ENCODE measurements around the gene DCTN2. TPM values are rescaled to one million over a fixed set of nuclear protein-coding genes. Genes with fewer than 3 reads are reported as not detected.
"Not testable (repeated sequence)": the region's sequence is repeated elsewhere in the genome, so short reads cannot be mapped to it uniquely, and the experiment has no call there.

The DCTN2 gene
- polyA plus RNA-seq, 1 donor (not counting 4 experiments of a cell fraction or from before 2014, with no cell fraction given), result 132 TPM

GRCh38 chr12:57564178-57564740 lies 17.3 kb upstream of the DCTN2 start:
- H3K9me1 ChIP-seq (ENCODE audit: control insufficient read depth, extremely low read depth, insufficient read depth, low read length), result no peaks in the 10 kb centered on the region
- DNase-seq (ENCODE audit: low read depth, low spot score) (no peak), FAIRE-seq (no peak)
- no peaks in the 10 kb centered on the region for H3K9me3 ChIP-seq (ENCODE audit: control insufficient read depth, low read depth, low read length)
- no peaks in the 10 kb centered on the region for H3K27me3 ChIP-seq (ENCODE audit: control insufficient read depth, extremely low read depth, insufficient read depth, low read length)
- no peak overlapping the region for H3K27ac ChIP-seq (ENCODE audit: control insufficient read depth, insufficient read depth, low read length)
- no peaks in the 10 kb centered on the region for H3K36me3 ChIP-seq (ENCODE audit: control insufficient read depth in 2 of 2, extremely low read depth in 1 of 2, insufficient read depth in 2 of 2, low read length in 2 of 2)
- no peaks in the 10 kb centered on the region for H4K20me1 ChIP-seq (ENCODE audit: control insufficient read depth, extremely low read depth, insufficient read depth, low read length)
- H3K79me2 ChIP-seq (ENCODE audit: control insufficient read depth, insufficient read depth, low read length), result no peaks in the 10 kb centered on the region
- H3K9ac ChIP-seq (ENCODE audit: control insufficient read depth, extremely low read depth, insufficient read depth, low read length), result no peak overlapping the region
- dilution Hi-C loops (cut with MboI; ENCODE audit: extremely low pct_ligation_motif_present, low sequenced_read_pairs), result no loop called here
- no peak overlapping the region for H3K4me2 ChIP-seq (ENCODE audit: control insufficient read depth, extremely low read depth, insufficient read depth, low read depth, low read length)
- no peak overlapping the region for H2AFZ ChIP-seq (ENCODE audit: control insufficient read depth, low read length)
- TF ChIP-seq EZH2 (IDR thresholded peaks at IDR 0.05; ENCODE audit: low read length) (no peak), CTCF (optimal IDR thresholded peaks at IDR 0.05 in 1 of 3, IDR thresholded peaks at IDR 0.05 in 1 of 3, conservative IDR thresholded peaks at IDR 0.05 in 1 of 3; ENCODE audit: extremely low read depth in 1 of 3, insufficient read depth in 2 of 3, low read length in 3 of 3) (no peak)
- no peaks in the 10 kb centered on the region for H3K4me1 ChIP-seq (ENCODE audit: control insufficient read depth, extremely low read depth, insufficient read depth, low read length)
- H3K4me3 ChIP-seq (ENCODE audit: control insufficient read depth in 2 of 3, extremely low read depth in 1 of 3, insufficient read depth in 2 of 3, low read depth in 1 of 3, low read length in 3 of 3), result no peak overlapping the region

GRCh38 chr12:57563358-57563757 lies 16.4 kb upstream of the DCTN2 start:
- no peak overlapping the region for H3K4me3 ChIP-seq (ENCODE audit: control insufficient read depth in 2 of 3, extremely low read depth in 1 of 3, insufficient read depth in 2 of 3, low read depth in 1 of 3, low read length in 3 of 3)
- H3K36me3 ChIP-seq (ENCODE audit: control insufficient read depth in 2 of 2, extremely low read depth in 1 of 2, insufficient read depth in 2 of 2, low read length in 2 of 2), result no peaks in the 10 kb centered on the region
- H3K4me1 ChIP-seq (ENCODE audit: control insufficient read depth, extremely low read depth, insufficient read depth, low read length), result no peaks in the 10 kb centered on the region
- no peak overlapping the region for H3K4me2 ChIP-seq (ENCODE audit: control insufficient read depth, extremely low read depth, insufficient read depth, low read depth, low read length)
- H3K9me1 ChIP-seq (ENCODE audit: control insufficient read depth, extremely low read depth, insufficient read depth, low read length), result no peaks in the 10 kb centered on the region
- H3K27ac ChIP-seq (ENCODE audit: control insufficient read depth, insufficient read depth, low read length), result no peak overlapping the region
- no peaks in the 10 kb centered on the region for H4K20me1 ChIP-seq (ENCODE audit: control insufficient read depth, extremely low read depth, insufficient read depth, low read length)
- dilution Hi-C loops (cut with MboI; ENCODE audit: extremely low pct_ligation_motif_present, low sequenced_read_pairs), result no loop called here
- FAIRE-seq (no peak), DNase-seq (ENCODE audit: low read depth, low spot score) (no peak)
- no peaks in the 10 kb centered on the region for H3K27me3 ChIP-seq (ENCODE audit: control insufficient read depth, extremely low read depth, insufficient read depth, low read length)
- no peak overlapping the region for H2AFZ ChIP-seq (ENCODE audit: control insufficient read depth, low read length)
- no peaks in the 10 kb centered on the region for H3K79me2 ChIP-seq (ENCODE audit: control insufficient read depth, insufficient read depth, low read length)
- TF ChIP-seq CTCF (optimal IDR thresholded peaks at IDR 0.05 in 1 of 3, IDR thresholded peaks at IDR 0.05 in 1 of 3, conservative IDR thresholded peaks at IDR 0.05 in 1 of 3; ENCODE audit: extremely low read depth in 1 of 3, insufficient read depth in 2 of 3, low read length in 3 of 3), result no peak
- no peaks in the 10 kb centered on the region for H3K9me3 ChIP-seq (ENCODE audit: control insufficient read depth, low read depth, low read length)
- no peak overlapping the region for H3K9ac ChIP-seq (ENCODE audit: control insufficient read depth, extremely low read depth, insufficient read depth, low read length)

DNA sequence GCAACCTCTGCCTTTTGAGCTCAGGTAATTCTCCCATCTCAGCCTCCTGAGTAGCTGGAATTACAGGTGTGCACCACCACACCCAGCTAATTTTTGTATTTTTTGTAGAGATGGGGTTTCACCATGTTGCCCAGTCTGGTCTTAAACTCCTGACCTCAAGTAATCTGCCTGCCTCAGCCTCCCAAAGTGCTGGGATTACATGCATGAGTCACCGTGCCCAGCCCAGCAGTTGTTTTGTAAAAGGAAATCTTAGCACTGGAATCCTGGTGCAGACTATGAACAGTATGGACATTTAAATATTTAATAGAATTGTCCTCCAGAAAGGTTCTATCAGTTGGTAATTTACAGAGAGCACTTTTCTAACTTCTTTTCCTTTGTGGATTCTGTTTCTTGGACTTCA lies 14.1 kb upstream of the DCTN2 start:
- DNase-seq (ENCODE audit: low read depth, low spot score); H3K36me3 ChIP-seq (ENCODE audit: control insufficient read depth in 2 of 2, extremely low read depth in 1 of 2, insufficient read depth in 2 of 2, low read length in 2 of 2); H3K4me2 ChIP-seq (ENCODE audit: control insufficient read depth, extremely low read depth, insufficient read depth, low read depth, low read length); H3K27me3 ChIP-seq (ENCODE audit: control insufficient read depth, extremely low read depth, insufficient read depth, low read length); FAIRE-seq; H3K9me1 ChIP-seq (ENCODE audit: control insufficient read depth, extremely low read depth, insufficient read depth, low read length); H4K20me1 ChIP-seq (ENCODE audit: control insufficient read depth, extremely low read depth, insufficient read depth, low read length); H3K79me2 ChIP-seq (ENCODE audit: control insufficient read depth, insufficient read depth, low read length); H3K4me1 ChIP-seq (ENCODE audit: control insufficient read depth, extremely low read depth, insufficient read depth, low read length); dilution Hi-C loops (cut with MboI; ENCODE audit: extremely low pct_ligation_motif_present, low sequenced_read_pairs); H3K4me3 ChIP-seq (ENCODE audit: control insufficient read depth in 2 of 3, extremely low read depth in 1 of 3, insufficient read depth in 2 of 3, low read depth in 1 of 3, low read length in 3 of 3); H3K9ac ChIP-seq (ENCODE audit: control insufficient read depth, extremely low read depth, insufficient read depth, low read length); H3K27ac ChIP-seq (ENCODE audit: control insufficient read depth, insufficient read depth, low read length); H2AFZ ChIP-seq (ENCODE audit: control insufficient read depth, low read length); H3K9me3 ChIP-seq (ENCODE audit: control insufficient read depth, low read depth, low read length): not testable (repeated sequence)
